SK-MEL-5 (cell line): ENCODE measurements around the gene CXXC1. TPM values are rescaled to one million over a fixed set of nuclear protein-coding genes. Genes with fewer than 3 reads are reported as not detected.
"Not testable (repeated sequence)": the region's sequence is repeated elsewhere in the genome, so short reads cannot be mapped to it uniquely, and the experiment has no call there.

ENCODE experiments used
- DNase-seq: peaks from one replicate; pipeline ENCODE4 v3.0.0-alpha.2; 2016; ENCODE audit warnings: low read depth, low spot score
- in situ Hi-C: cut with HindIII; loops from 2 replicates; pipeline ENCODE4 v1.10.0; 2016; ENCODE audit warnings: low sequenced_read_pairs, high pct_unique_total_duplicates, low pct_unique_long_range_greater_than_20kb
- polyA plus RNA-seq, 2 experiments: library from polyadenylated mRNA; depleted of rRNA; stranded (reverse); fragments of >200 nt; gene quantifications; 2 replicates each; pipeline ENCODE4 v1.2.3, GENCODE V29; 2015
- total RNA-seq: library from RNA; depleted of rRNA; stranded (reverse); fragments of >200 nt; shearing (Covaris generic); gene quantifications from 2 replicates; pipeline ENCODE4 v1.2.3, GENCODE V29; 2014; rRNA removed

Gene CXXC1
- 14.9 and 19.4 TPM in 2 replicates for total RNA-seq
- 45.9 and 46.4 TPM in 2 replicates for polyA plus RNA-seq (2015; cell fraction: cytosol; rRNA removed)
- polyA plus RNA-seq (2015; cell fraction: nucleus; rRNA removed), result 368 and 374 TPM in 2 replicates

- in situ Hi-C loops, result no loop called here
- peak; percentile 98 for DNase-seq
Measured at GRCh38 chr18:50287441-50288347, at the start of gene CXXC1. Gene CXXC1, minus strand, starts transcription at chr18:50287692. Its CDS starts 103 bp downstream, at chr18:50287589.

GRCh38 chr18:50334546-50335152, 47.2 kb upstream of the CXXC1 start:
- in situ Hi-C loops, result no loop called here
- no peak for DNase-seq

GRCh38 chr18:50331691-50332090, 44.2 kb upstream of the CXXC1 start:
- no peak for DNase-seq
- in situ Hi-C loops, result no loop called here

GRCh38 chr18:50330176-50330575, 42.7 kb upstream of the CXXC1 start:
- DNase-seq, result no peak
- in situ Hi-C loops, result no loop called here

- no peak for DNase-seq
- in situ Hi-C loops, result no loop called here
Measured at GRCh38 chr18:50327983-50328382, 40.5 kb upstream of the CXXC1 start.

- in situ Hi-C loops, result no loop called here
- no peak for DNase-seq
Measured at GRCh38 chr18:50320719-50321118, 33.2 kb upstream of the CXXC1 start.

- in situ Hi-C loops, result no loop called here
- DNase-seq, result no peak
Measured at GRCh38 chr18:50315100-50315871, 27.8 kb upstream of the CXXC1 start.

- in situ Hi-C loops, result no loop called here
- DNase-seq, result no peak
Measured at GRCh38 chr18:50313873-50314460, 26.5 kb upstream of the CXXC1 start.

- DNase-seq, result no peak
- in situ Hi-C loops, result no loop called here
Measured at GRCh38 chr18:50313031-50313607, 25.6 kb upstream of the CXXC1 start.

- no peak for DNase-seq
- in situ Hi-C loops, result no loop called here
Measured at GRCh38 chr18:50312296-50313030, 25.0 kb upstream of the CXXC1 start.

- DNase-seq, result no peak
- in situ Hi-C loops, result no loop called here
Measured at GRCh38 chr18:50311650-50312049, 24.2 kb upstream of the CXXC1 start.

- DNase-seq, result peak; percentile 13
- in situ Hi-C loops, result no loop called here
Measured at GRCh38 chr18:50310080-50310479, 22.6 kb upstream of the CXXC1 start.

GRCh38 chr18:50308851-50309250, 21.4 kb upstream of the CXXC1 start:
- DNase-seq, result peak; percentile 20
- in situ Hi-C loops, result not testable (repeated sequence)

GRCh38 chr18:50307738-50308470, 20.4 kb upstream of the CXXC1 start:
- peak; percentile 90 for DNase-seq
- in situ Hi-C loops, result no loop called here

- in situ Hi-C loops, result no loop called here
- DNase-seq, result no peak
Measured at GRCh38 chr18:50307400-50307737, 19.9 kb upstream of the CXXC1 start.

- no peak for DNase-seq
- in situ Hi-C loops, result no loop called here
Measured at GRCh38 chr18:50306944-50307343, 19.5 kb upstream of the CXXC1 start.
